KMS-11 (cell line): ENCODE data around the gene SMTNL2.

Experiments used
- H2AFZ ChIP-seq: fragments of 200-600 bp; sonication (generic); 2 replicates; pipeline ENCODE4 v1.6.1; 2016; ENCODE audit warnings: antibody characterized with exemption, mixed run types, low read depth
- H3K27ac ChIP-seq: fragments of 200-600 bp; sonication (generic); 2 replicates; pipeline ENCODE4 v1.6.1; 2016; ENCODE audit warnings: mild to moderate bottlenecking, mixed run types
- H3K27me3 ChIP-seq: fragments of 200-600 bp; sonication (generic); 2 replicates; pipeline ENCODE4 v1.6.1; 2017; ENCODE audit warnings: mild to moderate bottlenecking, low read depth, mixed run types, moderate library complexity; ENCODE audit not compliant: insufficient read depth
- H3K36me3 ChIP-seq: fragments of 200-600 bp; sonication (generic); 2 replicates; pipeline ENCODE4 v1.6.1; 2017; ENCODE audit warnings: mild to moderate bottlenecking, mixed run types; ENCODE audit not compliant: insufficient read depth
- H3K4me1 ChIP-seq: fragments of 200-600 bp; sonication (generic); 2 replicates; pipeline ENCODE4 v1.6.1; 2016; ENCODE audit warnings: mild to moderate bottlenecking, low read depth, mixed run types; ENCODE audit not compliant: poor library complexity, severe bottlenecking
- H3K4me2 ChIP-seq: fragments of 200-600 bp; sonication (generic); 2 replicates; pipeline ENCODE4 v1.7.0; 2016; ENCODE audit warnings: mild to moderate bottlenecking, mixed run types
- H3K4me3 ChIP-seq: fragments of 200-600 bp; sonication (generic); IDR thresholded peaks from 2 replicates; pipeline ENCODE4 v1.6.1; 2017; ENCODE audit warnings: low read depth, low read length, mixed read lengths; ENCODE audit not compliant: insufficient read depth
- H3K79me2 ChIP-seq: fragments of 200-600 bp; sonication (generic); 2 replicates; pipeline ENCODE4 v1.6.1; 2016; ENCODE audit warnings: low read depth, mixed run types; ENCODE audit not compliant: insufficient read depth
- H3K9ac ChIP-seq: fragments of 200-600 bp; sonication (generic); 2 replicates; pipeline ENCODE4 v1.6.1; 2016; ENCODE audit warnings: mild to moderate bottlenecking, mixed run types
- H4K20me1 ChIP-seq: fragments of 200-600 bp; sonication (generic); 2 replicates; pipeline ENCODE4 v1.6.1; 2016; ENCODE audit warnings: mild to moderate bottlenecking, mixed run types; ENCODE audit not compliant: insufficient read depth
- TF ChIP-seq, protein P1 (sequence below): fragments of 200-600 bp; sonication (generic); conservative IDR thresholded peaks from 2 replicates; pipeline ENCODE4 v1.6.1; 2017; ENCODE audit warnings: low read depth, mild to moderate bottlenecking, antibody characterized with exemption, low read length, moderate library complexity, mixed read lengths

SMTNL2 gene

GRCh38 chr17:4559139-4559791, 25.1 kb upstream of the SMTNL2 start:
- H3K27ac ChIP-seq, result no peak overlapping the region
- H3K36me3 ChIP-seq, result no peaks in the 10 kb centered on the region
- H3K4me1 ChIP-seq, result peaks cover 12% of the 10 kb centered on the region
- H3K4me3 ChIP-seq, result no peak overlapping the region
- H2AFZ ChIP-seq, result no peak overlapping the region
- no peak overlapping the region for H3K9ac ChIP-seq
- H4K20me1 ChIP-seq, result no peaks in the 10 kb centered on the region
- TF ChIP-seq, protein P1, sequence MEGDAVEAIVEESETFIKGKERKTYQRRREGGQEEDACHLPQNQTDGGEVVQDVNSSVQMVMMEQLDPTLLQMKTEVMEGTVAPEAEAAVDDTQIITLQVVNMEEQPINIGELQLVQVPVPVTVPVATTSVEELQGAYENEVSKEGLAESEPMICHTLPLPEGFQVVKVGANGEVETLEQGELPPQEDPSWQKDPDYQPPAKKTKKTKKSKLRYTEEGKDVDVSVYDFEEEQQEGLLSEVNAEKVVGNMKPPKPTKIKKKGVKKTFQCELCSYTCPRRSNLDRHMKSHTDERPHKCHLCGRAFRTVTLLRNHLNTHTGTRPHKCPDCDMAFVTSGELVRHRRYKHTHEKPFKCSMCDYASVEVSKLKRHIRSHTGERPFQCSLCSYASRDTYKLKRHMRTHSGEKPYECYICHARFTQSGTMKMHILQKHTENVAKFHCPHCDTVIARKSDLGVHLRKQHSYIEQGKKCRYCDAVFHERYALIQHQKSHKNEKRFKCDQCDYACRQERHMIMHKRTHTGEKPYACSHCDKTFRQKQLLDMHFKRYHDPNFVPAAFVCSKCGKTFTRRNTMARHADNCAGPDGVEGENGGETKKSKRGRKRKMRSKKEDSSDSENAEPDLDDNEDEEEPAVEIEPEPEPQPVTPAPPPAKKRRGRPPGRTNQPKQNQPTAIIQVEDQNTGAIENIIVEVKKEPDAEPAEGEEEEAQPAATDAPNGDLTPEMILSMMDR, result no peak
- H3K4me2 ChIP-seq, result no peak overlapping the region
- H3K79me2 ChIP-seq, result peaks cover 8% of the 10 kb centered on the region
- H3K27me3 ChIP-seq, result no peaks in the 10 kb centered on the region

DNA sequence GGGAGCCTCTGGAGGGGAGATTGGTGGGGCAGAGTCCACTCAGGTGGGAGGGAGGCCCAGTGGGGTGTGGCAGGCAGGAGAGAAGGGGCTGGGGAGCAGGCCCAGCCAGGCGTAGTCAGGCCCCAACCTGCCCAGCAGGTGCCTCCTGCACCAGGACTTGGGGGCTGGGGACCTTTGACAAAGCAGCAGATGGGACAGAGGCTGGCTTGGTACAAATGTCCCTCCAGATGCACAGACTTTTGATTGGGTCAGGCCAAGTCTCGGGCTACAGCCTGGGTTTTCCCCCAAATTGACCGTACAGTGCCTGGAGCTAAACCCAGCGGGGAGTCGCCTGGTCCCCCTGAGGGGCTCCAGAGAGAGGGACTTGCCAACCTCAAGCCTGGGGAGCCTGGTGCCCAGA, 24.4 kb upstream of the SMTNL2 start:
- H3K9ac ChIP-seq, result no peak overlapping the region
- no peak overlapping the region for H3K4me3 ChIP-seq
- no peaks in the 10 kb centered on the region for H3K27me3 ChIP-seq
- TF ChIP-seq, protein P1, result no peak
- no peak overlapping the region for H3K27ac ChIP-seq
- no peak overlapping the region for H2AFZ ChIP-seq
- H4K20me1 ChIP-seq, result no peaks in the 10 kb centered on the region
- H3K36me3 ChIP-seq, result no peaks in the 10 kb centered on the region
- no peak overlapping the region for H3K4me2 ChIP-seq
- peaks cover 1% of the 10 kb centered on the region; the same call in 1 of the 2 replicates for H3K79me2 ChIP-seq
- peaks cover 12% of the 10 kb centered on the region for H3K4me1 ChIP-seq

DNA sequence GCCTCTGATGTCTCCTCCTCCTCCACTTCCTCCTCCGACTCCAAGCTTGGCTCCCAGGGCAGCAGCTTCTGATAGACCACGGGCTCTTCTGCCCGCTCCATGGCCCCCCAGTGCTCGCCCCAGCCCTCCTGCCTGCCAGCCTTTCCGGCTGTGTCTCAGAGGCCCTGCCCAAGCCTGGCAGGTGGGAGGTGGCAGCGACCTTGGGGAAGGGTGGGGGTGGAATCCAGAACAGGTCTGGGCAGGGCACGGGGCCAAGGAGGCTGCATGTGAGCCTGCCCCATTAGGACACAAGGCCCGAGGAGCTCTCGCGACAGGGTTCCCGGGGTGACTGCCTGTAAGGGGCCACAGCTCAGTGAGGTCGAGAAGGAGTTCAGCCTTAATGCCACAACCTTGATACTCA, 23.9 kb upstream of the SMTNL2 start, which contains the start of gene GGT6:
TSS of gene GGT6 (minus strand) at position 157 of the 400 bp plus-strand sequence. CDS start at position 101, 56 bp downstream.
- no peaks in the 10 kb centered on the region for H4K20me1 ChIP-seq
- H2AFZ ChIP-seq, result no peak within 1 kb of the TSS
- TF ChIP-seq, protein P1, result no peak
- no peak within 1 kb of the TSS for H3K9ac ChIP-seq
- H3K27ac ChIP-seq, result no peak within 1 kb of the TSS
- H3K4me1 ChIP-seq, result peaks cover 12% of the 10 kb centered on the region
- no peak within 1 kb of the TSS for H3K4me3 ChIP-seq
- H3K27me3 ChIP-seq, result no peaks in the 10 kb centered on the region
- no peaks in the 10 kb centered on the region for H3K36me3 ChIP-seq
- no peaks in the 10 kb centered on the region for H3K79me2 ChIP-seq
- H3K4me2 ChIP-seq, result no peak within 1 kb of the TSS

DNA sequence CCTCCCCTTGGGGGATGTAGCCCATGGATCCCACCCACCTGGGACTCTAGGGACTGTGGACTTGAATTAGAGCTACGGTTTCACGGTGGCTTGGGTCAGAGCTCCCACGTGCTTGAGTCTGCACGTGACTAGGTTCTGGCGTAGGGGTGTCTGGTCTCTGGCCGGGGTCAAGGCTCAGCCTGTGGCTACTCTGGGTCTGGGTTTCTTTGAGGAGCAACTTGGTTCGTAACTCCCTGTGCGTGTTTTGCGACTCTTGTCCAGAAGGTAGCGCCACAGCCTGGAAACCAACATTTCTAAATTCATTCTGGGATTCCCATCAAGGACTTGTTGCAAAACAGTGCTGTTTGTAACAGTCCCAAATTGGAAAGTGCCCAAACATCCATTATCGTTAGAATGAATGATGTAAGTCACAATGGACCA, 23.5 kb upstream of the SMTNL2 start:
- H4K20me1 ChIP-seq, result no peaks in the 10 kb centered on the region
- H3K27ac ChIP-seq, result no peak overlapping the region
- no peak overlapping the region for H3K4me3 ChIP-seq
- H2AFZ ChIP-seq, result no peak overlapping the region
- no peak overlapping the region for H3K9ac ChIP-seq
- no peaks in the 10 kb centered on the region for H3K79me2 ChIP-seq
- no peak overlapping the region for H3K4me2 ChIP-seq
- no peaks in the 10 kb centered on the region for H3K36me3 ChIP-seq
- TF ChIP-seq, protein P1, result no peak
- peaks cover 13% of the 10 kb centered on the region for H3K4me1 ChIP-seq
- no peaks in the 10 kb centered on the region for H3K27me3 ChIP-seq
